OCI-LY3 (cell line): Measurements from ENCODE around the gene SLC51A.

ENCODE experiments used
- EZH2phosphoT487 ChIP-seq: fragments of 200-600 bp; shearing (Covaris generic); IDR thresholded peaks from 2 replicates; pipeline ENCODE4 v1.6.1; 2018; ENCODE audit warnings: antibody characterized with exemption, mixed run types, low read depth
- TF ChIP-seq, protein P1 (sequence below): fragments of 200-600, 300-600 bp; sonication (generic); IDR thresholded peaks from 2 replicates; pipeline ENCODE4 v1.5.1; 2014; ENCODE audit warnings: antibody characterized with exemption, low read length, low read depth

DNA sequence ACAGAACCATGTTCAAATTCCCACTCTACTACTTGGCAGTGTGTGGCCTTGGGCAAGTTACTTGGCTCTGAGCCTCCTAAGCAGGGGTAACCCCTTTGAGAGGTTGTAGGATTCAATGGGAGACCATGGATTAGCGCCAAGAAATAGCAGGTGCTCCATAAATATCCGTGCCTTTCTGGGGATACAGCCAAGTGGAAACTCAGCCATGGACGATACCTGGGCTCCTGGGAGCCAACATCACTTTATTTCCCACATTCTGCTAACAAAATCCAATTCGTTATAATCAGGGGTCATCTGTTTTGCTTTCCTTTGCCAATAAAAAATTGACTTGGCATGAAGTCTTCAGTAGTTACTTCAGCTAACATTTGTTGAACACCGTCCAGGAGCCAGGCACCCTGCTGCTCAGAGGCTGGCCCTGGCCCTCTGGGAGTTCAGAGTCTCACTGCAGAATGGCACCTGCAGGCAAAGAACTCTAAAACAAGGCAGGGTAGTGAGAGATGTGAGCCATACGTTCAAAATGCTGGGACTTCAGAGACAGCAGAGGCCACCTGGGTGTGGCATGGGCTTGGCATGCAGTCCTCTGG, 47.4 kb upstream of the SLC51A start:
- TF ChIP-seq, protein P1, sequence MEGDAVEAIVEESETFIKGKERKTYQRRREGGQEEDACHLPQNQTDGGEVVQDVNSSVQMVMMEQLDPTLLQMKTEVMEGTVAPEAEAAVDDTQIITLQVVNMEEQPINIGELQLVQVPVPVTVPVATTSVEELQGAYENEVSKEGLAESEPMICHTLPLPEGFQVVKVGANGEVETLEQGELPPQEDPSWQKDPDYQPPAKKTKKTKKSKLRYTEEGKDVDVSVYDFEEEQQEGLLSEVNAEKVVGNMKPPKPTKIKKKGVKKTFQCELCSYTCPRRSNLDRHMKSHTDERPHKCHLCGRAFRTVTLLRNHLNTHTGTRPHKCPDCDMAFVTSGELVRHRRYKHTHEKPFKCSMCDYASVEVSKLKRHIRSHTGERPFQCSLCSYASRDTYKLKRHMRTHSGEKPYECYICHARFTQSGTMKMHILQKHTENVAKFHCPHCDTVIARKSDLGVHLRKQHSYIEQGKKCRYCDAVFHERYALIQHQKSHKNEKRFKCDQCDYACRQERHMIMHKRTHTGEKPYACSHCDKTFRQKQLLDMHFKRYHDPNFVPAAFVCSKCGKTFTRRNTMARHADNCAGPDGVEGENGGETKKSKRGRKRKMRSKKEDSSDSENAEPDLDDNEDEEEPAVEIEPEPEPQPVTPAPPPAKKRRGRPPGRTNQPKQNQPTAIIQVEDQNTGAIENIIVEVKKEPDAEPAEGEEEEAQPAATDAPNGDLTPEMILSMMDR = no peak
- TF ChIP-seq EZH2phosphoT487 = no peak
